A673 (cell line): ENCODE measurements around the gene CFAP57.

Source experiments
- CTCF ChIP-seq: fragments of 300-800, 200-600 bp; sonication (generic); conservative IDR thresholded peaks from 2 replicates; pipeline ENCODE4 v1.5.1; 2017; ENCODE audit warnings: low read depth, mild to moderate bottlenecking, antibody characterized with exemption, low read length, moderate library complexity, mixed read lengths
- EZH2 ChIP-seq: fragments of 200-600 bp; sonication (generic); IDR thresholded peaks from 2 replicates; pipeline ENCODE4 v1.6.1; 2017; ENCODE audit warnings: borderline replicate concordance, low read depth, mild to moderate bottlenecking, mixed read lengths, antibody characterized with exemption, low read length; ENCODE audit not compliant: poor library complexity, severe bottlenecking

- TF ChIP-seq CTCF (no peak), EZH2 (no peak)
Measured at GRCh38 chr1:43194509-43194908, 22.4 kb downstream of the CFAP57 start.
